ENCODE results near the gene EPB41L5. TPM values are rescaled to one million over a fixed set of nuclear protein-coding genes. Genes with fewer than 3 reads are reported as not detected.

EPB41L5 gene
- total and polyA plus RNA-seq, 4 donors = 19.7 to 88.4 (median 30.3) TPM

DNA sequence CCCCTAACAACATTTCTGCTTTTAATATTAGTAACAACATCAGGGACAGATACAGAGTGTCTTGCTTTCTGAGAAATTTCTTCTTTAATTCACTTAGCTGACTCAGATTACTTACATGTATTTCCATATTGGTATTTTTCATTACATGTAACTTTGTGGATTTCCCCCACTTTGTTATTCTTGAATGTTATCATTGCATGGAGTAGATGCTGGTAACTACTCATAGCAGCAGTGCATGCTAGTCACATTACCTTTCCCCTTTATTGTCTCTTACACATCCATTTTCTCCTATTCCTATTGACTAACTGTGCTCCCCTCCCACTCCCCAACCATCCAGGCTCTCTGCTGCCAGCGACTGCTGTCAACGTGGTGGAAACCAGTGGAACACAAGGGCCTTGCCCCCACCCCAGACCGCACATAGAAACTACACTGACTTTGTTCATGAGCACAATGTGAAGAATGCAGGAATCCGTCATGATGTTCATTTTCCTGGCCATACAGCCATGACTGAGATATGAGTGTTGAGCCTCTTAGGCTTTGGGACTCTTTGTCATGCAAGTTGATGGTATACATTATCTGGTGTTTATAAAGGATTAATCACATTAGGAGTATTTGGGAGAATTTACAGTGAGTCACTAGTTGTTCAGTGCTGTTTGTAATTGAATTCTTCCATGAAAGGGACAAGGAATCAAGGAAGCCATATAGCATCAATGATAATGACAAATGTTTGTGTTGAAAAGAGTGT lies 91.0 kb downstream of the EPB41L5 start:
- no peak for TF ChIP-seq TAF1 (conservative IDR thresholded peaks at IDR 0.05)
- no peak for TF ChIP-seq FOXA2 (IDR thresholded peaks at IDR 0.05)
- TF ChIP-seq, protein P1, sequence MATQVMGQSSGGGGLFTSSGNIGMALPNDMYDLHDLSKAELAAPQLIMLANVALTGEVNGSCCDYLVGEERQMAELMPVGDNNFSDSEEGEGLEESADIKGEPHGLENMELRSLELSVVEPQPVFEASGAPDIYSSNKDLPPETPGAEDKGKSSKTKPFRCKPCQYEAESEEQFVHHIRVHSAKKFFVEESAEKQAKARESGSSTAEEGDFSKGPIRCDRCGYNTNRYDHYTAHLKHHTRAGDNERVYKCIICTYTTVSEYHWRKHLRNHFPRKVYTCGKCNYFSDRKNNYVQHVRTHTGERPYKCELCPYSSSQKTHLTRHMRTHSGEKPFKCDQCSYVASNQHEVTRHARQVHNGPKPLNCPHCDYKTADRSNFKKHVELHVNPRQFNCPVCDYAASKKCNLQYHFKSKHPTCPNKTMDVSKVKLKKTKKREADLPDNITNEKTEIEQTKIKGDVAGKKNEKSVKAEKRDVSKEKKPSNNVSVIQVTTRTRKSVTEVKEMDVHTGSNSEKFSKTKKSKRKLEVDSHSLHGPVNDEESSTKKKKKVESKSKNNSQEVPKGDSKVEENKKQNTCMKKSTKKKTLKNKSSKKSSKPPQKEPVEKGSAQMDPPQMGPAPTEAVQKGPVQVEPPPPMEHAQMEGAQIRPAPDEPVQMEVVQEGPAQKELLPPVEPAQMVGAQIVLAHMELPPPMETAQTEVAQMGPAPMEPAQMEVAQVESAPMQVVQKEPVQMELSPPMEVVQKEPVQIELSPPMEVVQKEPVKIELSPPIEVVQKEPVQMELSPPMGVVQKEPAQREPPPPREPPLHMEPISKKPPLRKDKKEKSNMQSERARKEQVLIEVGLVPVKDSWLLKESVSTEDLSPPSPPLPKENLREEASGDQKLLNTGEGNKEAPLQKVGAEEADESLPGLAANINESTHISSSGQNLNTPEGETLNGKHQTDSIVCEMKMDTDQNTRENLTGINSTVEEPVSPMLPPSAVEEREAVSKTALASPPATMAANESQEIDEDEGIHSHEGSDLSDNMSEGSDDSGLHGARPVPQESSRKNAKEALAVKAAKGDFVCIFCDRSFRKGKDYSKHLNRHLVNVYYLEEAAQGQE (IDR thresholded peaks at IDR 0.05) = no peak
- TF ChIP-seq, protein P2, sequence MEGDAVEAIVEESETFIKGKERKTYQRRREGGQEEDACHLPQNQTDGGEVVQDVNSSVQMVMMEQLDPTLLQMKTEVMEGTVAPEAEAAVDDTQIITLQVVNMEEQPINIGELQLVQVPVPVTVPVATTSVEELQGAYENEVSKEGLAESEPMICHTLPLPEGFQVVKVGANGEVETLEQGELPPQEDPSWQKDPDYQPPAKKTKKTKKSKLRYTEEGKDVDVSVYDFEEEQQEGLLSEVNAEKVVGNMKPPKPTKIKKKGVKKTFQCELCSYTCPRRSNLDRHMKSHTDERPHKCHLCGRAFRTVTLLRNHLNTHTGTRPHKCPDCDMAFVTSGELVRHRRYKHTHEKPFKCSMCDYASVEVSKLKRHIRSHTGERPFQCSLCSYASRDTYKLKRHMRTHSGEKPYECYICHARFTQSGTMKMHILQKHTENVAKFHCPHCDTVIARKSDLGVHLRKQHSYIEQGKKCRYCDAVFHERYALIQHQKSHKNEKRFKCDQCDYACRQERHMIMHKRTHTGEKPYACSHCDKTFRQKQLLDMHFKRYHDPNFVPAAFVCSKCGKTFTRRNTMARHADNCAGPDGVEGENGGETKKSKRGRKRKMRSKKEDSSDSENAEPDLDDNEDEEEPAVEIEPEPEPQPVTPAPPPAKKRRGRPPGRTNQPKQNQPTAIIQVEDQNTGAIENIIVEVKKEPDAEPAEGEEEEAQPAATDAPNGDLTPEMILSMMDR (IDR thresholded peaks at IDR 0.05; ENCODE audit: low read depth, low read length, missing input control) = no peak
- TF ChIP-seq, protein P3, sequence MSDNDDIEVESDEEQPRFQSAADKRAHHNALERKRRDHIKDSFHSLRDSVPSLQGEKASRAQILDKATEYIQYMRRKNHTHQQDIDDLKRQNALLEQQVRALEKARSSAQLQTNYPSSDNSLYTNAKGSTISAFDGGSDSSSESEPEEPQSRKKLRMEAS (IDR thresholded peaks at IDR 0.05) = no peak
- no peak for TF ChIP-seq RAD21 (IDR thresholded peaks at IDR 0.05)
- no peak for TF ChIP-seq NR2F2 (IDR thresholded peaks at IDR 0.05)
- no peak for TF ChIP-seq HNF4A (conservative IDR thresholded peaks at IDR 0.05)
- TF ChIP-seq JUND (IDR thresholded peaks at IDR 0.05) = no peak
- Histone ChIP-seq H3K27me3 (ENCODE audit: control insufficient read depth in 4 of 4, insufficient read depth in 4 of 4, low read length in 3 of 4) (no peaks in the 10 kb centered on the region), H3K4me1 (ENCODE audit: control insufficient read depth in 4 of 4, insufficient read depth in 4 of 4, low read length in 3 of 4) (peaks cover 0 to 12% (median 5%) of the 10 kb centered on the region in 4 donors), H3K9me3 (ENCODE audit: control insufficient read depth in 4 of 4, low read length in 3 of 4) (no peaks in the 10 kb centered on the region), H3K4me3 (ENCODE audit: low read depth in 1 of 3, low read length in 3 of 3) (no peak overlapping the region), H3K9ac (ENCODE audit: low read depth in 1 of 2, low read length in 2 of 2) (no peak overlapping the region), H3K36me3 (ENCODE audit: control insufficient read depth in 4 of 4, insufficient read depth in 3 of 4, low read depth in 1 of 4, low read length in 3 of 4) (peaks cover 0 to 29% (median 15%) of the 10 kb centered on the region in 4 donors), H3K27ac (ENCODE audit: low read depth in 1 of 2, low read length in 2 of 2) (no peak overlapping the region)
- no peak for DNase-seq (ENCODE audit: low spot score)
- 97% methylated on average over 4 of the region's 4 CpGs for WGBS

DNA sequence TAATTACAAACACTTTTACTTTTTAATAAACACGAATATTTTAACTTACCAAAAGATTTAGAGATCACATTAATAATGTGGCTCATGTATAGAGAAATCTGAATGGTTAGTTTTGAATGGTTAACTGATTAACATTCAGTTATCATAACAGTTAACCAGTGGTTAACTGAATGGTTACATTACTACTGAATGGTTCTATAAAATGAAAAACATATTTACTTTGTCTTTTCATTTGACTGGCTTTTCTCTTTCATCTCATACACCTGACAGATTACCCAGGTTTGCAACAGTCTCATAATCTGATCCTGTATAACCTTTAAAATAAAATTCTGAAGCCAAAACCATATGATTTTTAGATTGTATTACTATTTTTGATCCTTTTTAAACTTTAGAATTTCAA lies 91.9 kb downstream of the EPB41L5 start:
- H3K27me3 ChIP-seq (ENCODE audit: control insufficient read depth in 4 of 4, insufficient read depth in 4 of 4, low read length in 3 of 4) = no peaks in the 10 kb centered on the region
- H3K27ac ChIP-seq (ENCODE audit: low read depth in 1 of 2, low read length in 2 of 2) = no peak overlapping the region
- H3K9ac ChIP-seq (ENCODE audit: low read depth in 1 of 2, low read length in 2 of 2) = no peak overlapping the region
- WGBS = 82% methylated on average over 1 of the region's 1 CpG
- peaks cover 0 to 29% (median 15%) of the 10 kb centered on the region in 4 donors for H3K36me3 ChIP-seq (ENCODE audit: control insufficient read depth in 4 of 4, insufficient read depth in 3 of 4, low read depth in 1 of 4, low read length in 3 of 4)
- H3K9me3 ChIP-seq (ENCODE audit: control insufficient read depth in 4 of 4, low read length in 3 of 4) = no peaks in the 10 kb centered on the region
- no peak overlapping the region for H3K4me3 ChIP-seq (ENCODE audit: low read depth in 1 of 3, low read length in 3 of 3)
- peaks cover 4 to 12% (median 6%) of the 10 kb centered on the region in 4 donors for H3K4me1 ChIP-seq (ENCODE audit: control insufficient read depth in 4 of 4, insufficient read depth in 4 of 4, low read length in 3 of 4)
- no peak for DNase-seq (ENCODE audit: low spot score)
- TF ChIP-seq, protein P1 (IDR thresholded peaks at IDR 0.05) = no peak
- TF ChIP-seq, protein P2 (IDR thresholded peaks at IDR 0.05; ENCODE audit: low read depth, low read length, missing input control) = no peak
- TF ChIP-seq, protein P3 (IDR thresholded peaks at IDR 0.05) = no peak
- TF ChIP-seq YY1 (IDR thresholded peaks at IDR 0.05) (no peak), GABPA (IDR thresholded peaks at IDR 0.05 in 1 of 2, conservative IDR thresholded peaks at IDR 0.05 in 1 of 2) (no peak), RXRA (IDR thresholded peaks at IDR 0.05) (no peak), SP1 (IDR thresholded peaks at IDR 0.05) (no peak), EGR1 (IDR thresholded peaks at IDR 0.05; ENCODE audit: low read depth in 2 of 2) (no peak), RAD21 (IDR thresholded peaks at IDR 0.05) (no peak), FOXA2 (IDR thresholded peaks at IDR 0.05) (no peak), JUND (IDR thresholded peaks at IDR 0.05) (no peak), NR2F2 (IDR thresholded peaks at IDR 0.05) (no peak), TAF1 (conservative IDR thresholded peaks at IDR 0.05) (no peak), HNF4A (conservative IDR thresholded peaks at IDR 0.05) (no peak), HNF4G (IDR thresholded peaks at IDR 0.05) (no peak), FOXA1 (IDR thresholded peaks at IDR 0.05) (no peak)
- TF ChIP-seq, protein P4, sequence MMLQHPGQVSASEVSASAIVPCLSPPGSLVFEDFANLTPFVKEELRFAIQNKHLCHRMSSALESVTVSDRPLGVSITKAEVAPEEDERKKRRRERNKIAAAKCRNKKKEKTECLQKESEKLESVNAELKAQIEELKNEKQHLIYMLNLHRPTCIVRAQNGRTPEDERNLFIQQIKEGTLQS (IDR thresholded peaks at IDR 0.05) = no peak

Data from liver (tissue), 9 donors.